ENCODE data around the gene LRP1B.
"Not testable (repeated sequence)": the region's sequence is repeated elsewhere in the genome, so short reads cannot be mapped to it uniquely, and the experiment has no call there.

The LRP1B gene

DNA sequence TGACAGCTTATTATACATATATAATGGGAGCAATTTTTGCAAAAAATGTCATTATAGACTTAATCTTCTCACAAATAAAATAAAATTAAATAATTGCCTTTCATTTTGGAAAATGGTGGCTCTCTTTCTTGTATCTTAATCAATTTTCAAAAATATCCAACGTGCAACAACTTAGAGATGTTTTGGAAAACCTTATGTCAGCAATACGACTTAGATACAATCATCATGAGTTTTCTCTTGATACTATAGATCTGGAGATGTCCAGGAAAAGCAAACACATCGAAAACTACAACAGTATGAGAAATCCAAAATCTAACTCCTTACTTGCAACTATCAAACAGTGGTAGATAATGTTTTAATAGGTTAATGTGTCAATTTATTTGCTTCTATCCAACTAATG, 1529.0 kb downstream of the LRP1B start:
- DNase-seq (ENCODE audit: low spot score) = no peak

- no peak for DNase-seq (ENCODE audit: low spot score)
These were observed 1529.5 kb downstream of the LRP1B start for GRCh38 chr2:140601342-140601741.

GRCh38 chr2:140600116-140600515, 1530.7 kb downstream of the LRP1B start:
- no peak for DNase-seq (ENCODE audit: low spot score)

DNA sequence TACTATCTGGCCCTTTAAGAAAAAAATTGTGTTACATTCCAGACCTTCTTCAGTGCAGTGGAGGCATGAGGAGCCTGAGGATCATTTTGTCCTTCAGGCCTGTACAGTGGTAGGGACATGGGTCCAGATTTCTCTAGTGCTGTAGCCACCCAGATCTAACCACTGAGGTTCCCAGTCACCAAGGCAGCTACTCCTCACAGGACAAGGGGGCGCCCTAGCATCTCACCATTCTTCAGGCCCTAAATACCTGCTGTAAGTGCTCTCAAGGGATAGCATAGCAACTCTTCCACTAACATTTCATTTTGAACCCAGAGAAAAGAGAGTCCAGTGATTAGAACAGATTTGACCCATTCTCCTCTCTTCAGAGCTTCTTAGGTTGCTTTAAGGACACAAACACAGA, 1533.0 kb downstream of the LRP1B start:
- no peak for DNase-seq (ENCODE audit: low spot score)

GRCh38 chr2:140597205-140597604, 1533.6 kb downstream of the LRP1B start:
- DNase-seq (ENCODE audit: low spot score) = no peak

DNA sequence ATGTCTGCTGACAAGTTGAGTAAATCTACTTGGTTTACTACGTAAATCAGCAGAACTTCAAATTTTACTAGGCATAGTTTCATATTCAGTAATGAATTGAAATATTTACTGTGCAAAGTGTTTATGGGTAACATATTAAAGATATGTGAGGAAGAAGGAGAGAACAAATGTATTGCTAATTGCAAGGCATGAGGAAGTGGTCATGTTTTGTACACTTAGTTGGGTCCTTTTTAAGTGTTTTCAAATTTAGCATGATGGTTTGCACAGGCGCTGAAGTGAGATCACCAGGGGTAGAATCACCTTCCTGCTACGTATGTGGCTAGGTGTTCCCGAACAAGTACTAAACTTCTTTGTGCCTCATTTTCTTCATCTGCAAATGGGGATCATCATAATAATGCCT, 1534.4 kb downstream of the LRP1B start:
- DNase-seq (ENCODE audit: low spot score) = no peak

DNA sequence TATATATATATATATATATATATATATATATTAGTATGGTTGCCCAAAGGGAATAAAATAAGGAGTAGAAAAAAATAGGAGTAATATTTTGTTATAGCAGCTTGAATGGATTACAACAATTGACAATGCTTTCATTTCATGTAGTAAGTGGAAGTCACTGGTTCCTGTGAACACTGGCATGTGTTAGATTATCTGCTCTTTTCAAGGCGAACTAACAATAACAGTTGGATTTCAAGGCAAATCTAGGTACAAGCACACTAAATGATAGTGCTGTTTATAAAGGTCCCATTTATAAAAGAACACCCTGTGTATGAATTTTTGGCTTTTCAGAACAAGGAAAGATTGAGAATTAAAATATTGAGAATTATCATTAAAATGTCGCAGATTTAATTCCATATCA, 1535.7 kb downstream of the LRP1B start:
- DNase-seq (ENCODE audit: low spot score) = no peak

GRCh38 chr2:140593132-140593531, 1537.7 kb downstream of the LRP1B start:
- DNase-seq (ENCODE audit: low spot score) = no peak

DNA sequence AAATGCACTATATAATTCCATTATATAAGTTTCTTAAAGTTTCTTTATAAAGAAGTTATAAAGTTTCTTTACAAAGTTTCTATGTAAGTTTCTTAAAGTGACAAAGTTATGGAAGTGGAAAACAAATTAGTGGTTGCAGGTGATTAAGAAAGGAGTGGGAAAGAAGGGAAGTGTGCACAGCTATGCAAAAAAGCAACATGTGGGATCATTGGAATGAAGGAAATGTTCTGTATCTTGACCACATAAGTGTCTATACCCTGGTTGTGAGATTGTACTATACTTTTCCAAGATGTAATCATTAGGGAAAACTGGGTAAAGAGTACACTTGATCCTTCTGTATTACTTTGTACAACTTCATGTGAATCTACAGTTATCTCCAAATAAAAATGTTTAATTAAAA, 1541.1 kb downstream of the LRP1B start:
- DNase-seq (ENCODE audit: low spot score) = no peak

GRCh38 chr2:140589273-140589672, 1541.5 kb downstream of the LRP1B start:
- DNase-seq (ENCODE audit: low spot score) = no peak

DNA sequence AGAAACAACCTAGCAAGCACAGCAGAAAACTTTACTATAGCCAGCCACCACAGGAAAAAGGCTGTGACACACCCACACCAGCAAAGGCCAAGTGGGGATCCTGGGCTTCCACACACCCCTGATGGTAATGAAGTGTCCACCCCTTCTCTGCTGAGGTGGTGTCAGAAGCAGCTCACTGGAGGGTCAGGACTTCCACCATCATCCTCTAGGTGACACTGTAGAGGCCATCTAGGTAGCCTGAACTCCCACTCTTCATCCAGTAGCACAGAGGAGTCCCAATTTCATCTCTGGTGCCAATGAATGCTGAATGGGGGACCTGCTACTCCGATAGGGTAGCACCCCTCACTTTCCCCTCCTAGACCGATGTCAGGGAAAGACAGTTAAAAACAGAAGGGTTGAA, 1544.4 kb downstream of the LRP1B start:
- DNase-seq (ENCODE audit: low spot score) = peak; percentile 1

- DNase-seq (ENCODE audit: low spot score) = no peak
These were observed 1545.8 kb downstream of the LRP1B start for GRCh38 chr2:140585016-140585415.

DNA sequence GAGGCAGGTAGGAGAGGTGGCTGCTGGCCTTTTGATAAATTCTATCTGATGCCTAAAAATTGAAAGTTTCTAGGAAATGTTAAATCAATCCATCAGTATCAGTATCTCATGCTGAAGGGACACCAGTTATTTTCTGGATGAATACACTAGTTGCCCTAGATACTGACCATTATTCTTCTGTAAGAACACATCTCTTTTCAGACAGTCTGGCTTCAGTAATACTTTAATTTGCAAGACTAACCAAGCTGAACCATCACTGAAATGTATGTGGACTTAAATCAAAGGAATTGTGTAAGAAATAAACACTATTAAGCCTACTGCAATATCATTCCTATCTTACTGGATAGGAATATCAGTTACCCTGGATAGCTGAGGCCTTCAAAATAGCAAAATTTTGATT, 1546.3 kb downstream of the LRP1B start:
- no peak for DNase-seq (ENCODE audit: low spot score)

GRCh38 chr2:140580532-140581151, 1550.2 kb downstream of the LRP1B start:
- DNase-seq (ENCODE audit: low spot score) = no peak

DNA sequence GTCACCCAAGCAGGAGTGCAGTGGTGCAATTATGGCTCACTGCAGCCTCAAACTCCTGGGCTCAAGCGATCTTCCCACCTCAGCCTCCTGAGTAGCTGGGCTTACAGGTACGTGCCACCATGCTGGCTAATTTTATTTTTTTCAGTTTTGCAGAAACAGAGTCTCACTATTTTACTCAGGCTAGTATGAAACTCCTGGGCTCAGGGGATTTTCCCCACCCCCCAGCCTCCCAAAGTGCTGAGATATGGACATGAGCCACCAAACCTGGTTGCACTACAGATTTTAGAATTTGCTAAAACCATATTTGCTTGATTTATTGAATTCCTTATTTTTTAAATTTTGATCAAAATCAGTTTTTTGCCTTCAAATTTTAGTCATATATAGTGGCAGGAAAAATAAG, 1553.4 kb downstream of the LRP1B start:
- DNase-seq (ENCODE audit: low spot score) = no peak

- DNase-seq (ENCODE audit: low spot score) = no peak
These were observed 1563.1 kb downstream of the LRP1B start for GRCh38 chr2:140567734-140568133.

DNA sequence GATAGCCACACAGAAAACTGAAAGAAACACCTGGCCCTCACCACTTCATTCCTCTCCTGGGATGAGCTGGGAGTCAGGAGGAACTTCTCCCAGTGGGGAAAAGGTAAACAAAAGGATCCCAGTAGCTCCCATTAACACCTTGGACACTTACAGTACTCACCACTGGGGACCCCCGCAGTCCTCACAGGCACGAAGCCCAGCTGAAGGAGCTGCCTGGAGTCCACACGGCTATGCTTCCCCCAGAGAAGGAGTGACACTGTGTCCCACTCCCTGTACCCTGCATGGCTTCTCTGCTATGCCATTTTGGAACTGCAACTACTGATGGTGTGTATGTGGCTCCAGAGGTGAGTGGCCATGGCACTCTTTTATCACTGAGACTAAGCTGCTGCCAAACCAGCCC, 1565.1 kb downstream of the LRP1B start:
- DNase-seq (ENCODE audit: low spot score) = no peak

DNA sequence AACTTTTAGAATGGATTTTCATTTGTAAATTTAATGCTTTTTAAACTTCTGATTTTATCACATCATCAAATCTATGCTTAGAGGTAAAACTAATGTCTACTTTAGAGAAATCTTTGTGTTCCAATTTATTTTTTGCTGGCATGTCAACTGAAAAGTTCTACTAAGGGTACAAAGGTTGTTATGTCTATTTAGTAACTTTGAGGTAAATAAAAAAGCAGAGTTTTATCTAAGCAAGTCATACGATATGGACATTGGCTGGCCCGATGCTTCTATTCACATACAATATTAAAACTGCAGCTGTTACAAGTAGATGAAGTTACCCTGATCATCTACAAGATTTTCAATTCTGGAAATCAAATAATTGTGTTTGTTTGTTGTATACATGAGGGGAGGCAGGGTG, 1575.1 kb downstream of the LRP1B start:
- DNase-seq (ENCODE audit: low spot score) = no peak

- DNase-seq (ENCODE audit: low spot score) = no peak
These were observed 1578.2 kb downstream of the LRP1B start for GRCh38 chr2:140552634-140553033.

DNA sequence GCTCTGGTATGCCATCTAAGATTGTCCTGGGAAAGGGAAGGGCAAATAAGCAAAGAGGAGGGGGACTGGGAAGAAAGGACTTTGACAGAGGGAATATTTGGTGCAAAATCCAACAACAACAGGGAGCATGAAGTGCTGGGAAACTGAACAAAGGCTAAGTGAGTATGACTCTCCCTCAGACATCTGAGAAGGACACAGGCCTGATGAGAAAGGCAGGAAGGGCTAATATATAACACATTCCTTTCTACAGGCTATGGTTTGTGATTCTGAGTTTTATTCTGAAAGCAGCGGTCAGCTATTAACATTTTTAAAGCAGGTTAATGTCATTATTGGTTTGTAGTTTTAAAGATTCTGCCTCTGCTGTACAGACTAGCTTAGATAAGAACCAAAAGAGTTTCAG, 1579.5 kb downstream of the LRP1B start:
- no peak for DNase-seq (ENCODE audit: low spot score)

DNA sequence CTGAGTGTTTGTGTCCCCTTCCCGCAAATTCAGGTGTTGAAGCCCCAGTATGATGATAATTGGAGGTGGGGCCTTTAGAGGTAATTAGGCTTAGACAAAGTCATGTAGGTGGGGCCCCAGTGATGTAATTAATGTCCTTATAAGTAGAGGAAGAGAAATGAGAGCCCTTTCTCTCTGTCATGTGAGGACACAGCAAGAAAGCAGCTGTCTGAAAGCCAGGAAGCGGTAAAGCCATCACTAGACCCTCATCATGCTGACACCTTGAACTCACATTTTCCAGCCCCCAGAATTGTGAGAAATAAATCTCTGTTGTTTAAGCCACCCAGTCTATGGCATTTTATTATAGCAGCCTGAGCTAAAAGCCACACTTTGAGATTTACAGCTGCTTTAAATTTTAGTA, 1580.0 kb downstream of the LRP1B start:
- DNase-seq (ENCODE audit: low spot score) = no peak

DNA sequence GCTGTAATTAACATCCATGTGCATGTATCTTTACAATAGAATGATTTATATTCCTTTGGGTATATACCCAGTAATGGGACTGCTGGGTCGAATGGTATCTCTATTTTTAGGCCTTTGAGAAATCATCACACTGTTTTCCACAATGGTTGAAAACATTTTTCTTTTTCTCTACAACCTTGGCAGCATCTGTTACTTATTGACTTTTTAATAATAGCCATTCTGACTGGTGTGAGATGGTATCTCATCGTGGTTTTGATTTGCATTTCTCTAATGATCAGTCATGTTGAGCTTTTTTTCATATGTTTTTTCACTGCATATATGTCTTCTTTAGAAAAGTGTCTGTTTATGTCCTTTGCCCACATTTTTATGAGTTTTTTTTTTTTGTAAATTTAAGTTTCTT, 1586.0 kb downstream of the LRP1B start:
- DNase-seq (ENCODE audit: low spot score) = not testable (repeated sequence)

- no peak for DNase-seq (ENCODE audit: low spot score)
These were observed 1588.2 kb downstream of the LRP1B start for GRCh38 chr2:140542627-140543026.

GRCh38 chr2:140539242-140539875, 1591.5 kb downstream of the LRP1B start:
- no peak for DNase-seq (ENCODE audit: low spot score)
